Measurements from ENCODE around the gene TAMALIN.

Gene TAMALIN

GRCh38 chr12:52014567-52015530, 8.1 kb downstream of the TAMALIN start:
- DNase-seq, result no peak

DNA sequence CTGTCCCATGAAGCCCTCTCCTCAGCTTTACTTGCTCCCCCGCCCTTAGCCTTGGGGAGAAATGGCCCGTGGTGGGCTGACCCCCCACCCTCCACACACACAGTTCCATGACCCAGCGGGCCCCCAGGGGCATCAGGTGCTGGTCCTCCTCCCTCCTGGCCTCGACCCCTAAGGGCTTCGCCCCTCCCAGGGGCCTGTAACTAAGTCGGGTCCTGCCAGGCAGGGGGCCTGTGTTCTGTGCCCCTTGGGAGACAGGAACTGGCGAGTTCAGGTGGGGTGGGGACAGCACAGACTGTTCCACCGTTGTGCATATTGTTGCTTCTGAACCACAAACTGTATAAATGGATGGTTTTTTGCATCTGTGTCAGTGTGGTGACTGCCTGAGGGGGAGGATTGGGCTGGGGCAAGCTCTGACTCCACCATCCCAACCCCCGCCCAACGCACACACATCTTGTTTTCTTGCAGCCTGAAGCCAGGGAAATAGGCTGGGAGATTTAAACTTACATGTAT, 8.8 kb downstream of the TAMALIN start:
- no peak for DNase-seq

DNA sequence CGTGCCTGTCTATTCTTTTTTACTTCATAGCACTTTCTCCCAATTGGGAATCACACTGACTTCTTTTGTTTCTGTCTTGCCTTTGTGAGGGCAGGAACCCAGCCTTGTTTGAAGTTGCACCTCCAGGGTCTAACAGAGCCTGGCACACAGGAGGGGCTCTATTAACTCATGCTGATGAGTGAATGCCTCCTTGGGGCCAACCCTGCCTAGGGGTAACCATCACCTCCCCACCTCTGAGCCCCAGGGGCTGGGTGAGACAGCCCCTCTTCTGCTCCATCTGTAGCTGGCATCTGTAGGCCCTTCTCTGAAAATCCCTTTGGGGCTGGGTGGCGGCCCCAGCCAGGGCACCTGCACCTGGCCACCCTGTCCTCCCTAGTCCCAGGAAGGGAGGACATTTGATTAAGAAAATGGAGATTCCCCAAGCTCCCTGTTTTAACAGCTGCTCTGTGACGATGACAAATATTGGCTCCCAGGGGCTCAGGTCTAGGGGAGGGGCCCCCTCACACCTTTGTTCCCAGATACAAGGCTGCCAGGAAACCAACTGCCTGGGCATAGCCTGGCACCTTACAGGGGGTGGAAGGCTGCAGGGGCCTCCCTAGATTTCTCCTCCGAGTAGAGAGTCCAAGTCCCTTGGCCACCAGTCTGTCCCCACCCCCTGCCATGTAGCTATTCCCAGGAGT, 11.8 kb downstream of the TAMALIN start:
- DNase-seq, result no peak

DNA sequence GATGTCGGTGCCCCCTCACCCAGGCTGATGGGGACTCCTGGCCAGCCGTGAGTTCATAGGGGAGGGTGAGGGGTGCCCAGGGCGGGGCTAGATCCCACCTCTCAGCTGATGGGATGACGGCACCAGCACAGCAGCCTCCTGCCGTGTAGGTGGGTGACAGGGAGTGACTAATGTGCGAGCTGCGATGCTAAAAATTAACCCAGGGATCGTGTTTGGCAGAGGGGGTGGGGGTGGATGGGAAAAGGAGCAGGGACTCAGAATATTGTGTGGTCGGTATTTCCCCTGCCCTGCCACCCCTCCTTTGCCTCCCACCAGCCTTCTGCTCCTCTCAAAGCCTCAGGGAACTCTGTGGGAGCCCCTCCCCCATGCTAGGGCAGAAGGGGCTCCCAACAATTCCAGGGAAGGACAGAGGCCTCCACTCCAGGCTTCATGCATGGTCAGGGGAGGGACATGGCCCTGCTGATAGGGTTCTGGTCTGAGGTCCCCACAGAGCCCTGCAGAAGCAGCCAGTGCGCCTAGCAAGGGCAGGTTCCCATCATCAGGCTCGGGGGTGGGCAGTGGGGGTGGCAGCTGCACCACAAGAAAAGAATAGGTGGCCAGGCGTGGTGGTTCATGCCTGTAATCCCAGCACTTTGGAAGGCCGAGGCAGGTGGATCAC, 12.5 kb downstream of the TAMALIN start:
- no peak for DNase-seq

- DNase-seq, result no peak
Observed at GRCh38 chr12:52020539-52021336, 14.0 kb downstream of the TAMALIN start.

DNA sequence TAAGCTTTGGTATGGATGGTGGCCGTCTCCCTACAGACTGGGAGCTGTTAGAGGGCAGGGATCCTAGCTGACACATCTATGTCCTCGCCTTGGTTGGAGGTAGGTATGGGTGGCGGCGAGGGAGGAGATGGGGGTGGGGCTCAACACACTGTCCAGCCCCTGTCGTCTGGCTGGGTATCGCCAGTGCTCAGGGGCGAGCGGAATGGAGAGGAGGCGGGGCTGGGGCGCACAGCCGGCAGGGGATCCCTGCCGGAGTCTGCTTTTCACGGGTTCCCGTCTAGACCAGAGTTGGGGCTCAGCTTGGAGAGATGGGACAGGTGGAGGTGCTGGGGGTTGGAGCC, 16.1 kb downstream of the TAMALIN start:
- DNase-seq, result no peak

GRCh38 chr12:52023182-52023975, 16.6 kb downstream of the TAMALIN start:
- DNase-seq, result peak; percentile 64

DNA sequence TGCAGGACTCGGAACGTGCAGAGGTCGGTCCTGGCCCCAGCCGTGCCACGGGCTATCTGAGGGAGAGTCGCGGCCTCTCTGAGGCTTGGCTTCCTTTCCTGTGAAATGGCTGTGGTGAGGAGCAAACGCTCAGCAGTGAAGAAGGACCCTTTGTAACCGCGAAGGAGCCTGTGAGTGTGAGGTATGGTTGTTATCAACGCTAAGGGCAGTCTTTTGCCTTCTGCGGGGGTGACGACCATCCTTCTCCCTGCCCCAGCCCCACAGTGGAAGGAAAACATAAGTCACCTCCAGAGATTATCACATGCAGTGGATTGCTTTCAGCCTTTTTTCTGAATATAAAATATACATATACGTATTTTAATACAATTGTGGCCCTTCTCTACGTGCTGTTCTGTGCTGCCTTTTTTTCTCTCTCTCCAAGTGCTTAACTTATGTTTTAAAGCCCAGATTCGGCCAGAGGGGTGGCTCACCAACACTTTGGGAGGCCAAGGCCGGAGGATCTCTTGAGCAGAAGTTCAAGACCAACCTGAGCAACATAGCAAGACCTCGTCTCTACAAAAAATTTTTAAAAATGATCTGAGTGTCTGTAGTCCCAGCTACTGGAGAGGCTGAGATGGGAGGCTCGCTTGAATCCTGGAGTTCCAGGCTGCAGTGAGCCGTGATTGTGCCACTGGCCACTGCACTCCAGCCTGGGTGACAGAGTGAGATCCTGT, 17.4 kb downstream of the TAMALIN start:
- no peak for DNase-seq

GRCh38 chr12:52024845-52025230, 18.1 kb downstream of the TAMALIN start:
- DNase-seq, result no peak

- DNase-seq, result no peak
Observed at GRCh38 chr12:52026263-52026662, 19.5 kb downstream of the TAMALIN start.

DNA sequence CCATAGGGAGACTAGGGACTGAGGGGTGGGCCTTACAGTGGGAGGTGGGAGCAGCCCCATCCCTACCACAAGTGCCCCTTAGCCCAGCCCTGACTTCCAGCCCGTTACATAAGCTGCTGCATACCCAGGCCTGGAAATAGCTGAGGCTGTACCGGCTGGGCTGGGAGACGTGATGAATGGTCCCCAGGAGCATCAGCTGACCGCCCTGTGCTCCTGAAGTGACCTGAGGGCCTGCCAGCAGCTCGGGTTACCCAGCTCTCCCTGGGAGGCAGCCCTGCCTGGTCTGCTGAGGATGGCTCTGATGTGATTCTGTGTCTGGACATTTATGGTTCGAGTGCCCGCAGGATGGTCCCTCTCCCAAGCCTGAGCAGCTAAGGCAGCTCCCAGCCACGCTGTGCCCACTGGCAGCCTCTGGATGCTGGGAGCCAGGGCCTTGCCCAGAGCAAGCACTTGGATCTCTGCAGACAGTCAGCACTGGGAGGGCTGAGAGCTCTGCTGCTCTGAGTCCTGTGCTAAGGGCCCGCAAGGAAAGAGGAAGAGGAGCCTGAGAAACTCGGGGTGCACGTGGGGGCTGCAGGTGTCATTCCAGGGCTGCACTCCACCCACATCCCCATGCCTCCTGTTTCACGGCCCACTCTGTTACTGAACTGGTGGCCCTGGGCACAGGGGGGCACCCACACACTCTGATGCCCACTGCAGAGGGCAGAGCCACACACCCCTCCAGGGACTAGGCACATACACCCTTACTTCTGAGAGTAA, 20.5 kb downstream of the TAMALIN start:
- no peak for DNase-seq

- no peak for DNase-seq
Observed at GRCh38 chr12:52029685-52030084, 22.9 kb downstream of the TAMALIN start.

DNA sequence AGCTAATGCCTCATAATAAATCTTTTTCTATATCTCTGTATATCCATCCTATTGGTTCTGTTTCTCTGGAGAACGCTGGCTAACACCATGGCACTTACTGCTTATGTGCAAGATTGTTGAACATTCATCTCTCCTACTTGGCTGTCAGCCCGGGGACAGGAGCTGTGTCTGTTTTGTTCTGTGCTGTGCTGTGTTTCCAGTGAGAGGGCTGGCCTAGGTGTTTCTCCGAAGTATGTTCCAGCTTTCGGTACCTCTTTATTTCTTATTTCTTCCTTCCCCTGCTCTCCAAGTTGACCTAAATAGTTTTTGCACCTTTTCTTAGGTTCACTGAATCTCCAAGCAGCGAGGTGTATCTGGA, 25.7 kb downstream of the TAMALIN start:
- no peak for DNase-seq

- peak; percentile 97 for DNase-seq
Observed at GRCh38 chr12:52032804-52033445, 26.2 kb downstream of the TAMALIN start.

- no peak for DNase-seq
Observed at GRCh38 chr12:52033446-52034140, 26.8 kb downstream of the TAMALIN start.

DNA sequence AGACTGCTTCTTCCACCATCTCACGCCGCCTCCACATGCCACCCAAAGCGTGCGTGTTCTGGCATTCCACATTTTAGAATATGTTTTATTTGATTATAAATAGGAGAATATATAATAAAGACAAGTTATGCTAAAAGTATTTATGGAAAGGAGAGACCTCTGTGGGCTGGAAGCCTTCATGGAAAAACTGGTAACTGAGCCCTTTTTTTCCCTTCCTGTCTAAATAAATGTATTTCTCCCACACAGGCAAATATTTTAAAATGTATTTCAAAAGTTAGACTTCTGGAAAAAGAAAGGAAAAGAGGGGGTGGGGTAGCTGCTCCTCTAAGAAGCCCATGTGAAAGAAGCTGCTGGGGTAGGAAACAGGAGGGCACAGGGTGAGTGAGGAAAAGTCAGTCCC, 28.4 kb downstream of the TAMALIN start:
- no peak for DNase-seq

DNA sequence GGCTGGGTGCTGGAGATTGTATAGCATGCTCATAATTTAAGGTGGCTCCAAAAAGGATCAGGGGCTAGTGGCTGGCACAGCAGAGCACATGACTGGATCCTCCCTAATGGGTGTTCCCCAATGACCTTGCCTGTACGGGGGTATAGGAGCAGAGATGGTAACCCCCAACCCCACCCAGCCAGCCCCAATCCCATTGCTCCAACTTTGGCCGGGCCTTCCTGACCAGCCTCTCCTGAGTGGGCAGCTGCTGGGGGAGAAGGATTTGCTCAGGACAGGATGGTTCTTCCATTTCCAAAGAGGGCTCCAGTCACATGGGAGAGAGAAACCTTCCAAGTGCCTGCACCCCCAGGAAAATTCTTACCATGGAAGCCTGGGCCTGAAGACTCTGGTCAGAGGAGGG, 29.2 kb downstream of the TAMALIN start:
- no peak for DNase-seq

DNA sequence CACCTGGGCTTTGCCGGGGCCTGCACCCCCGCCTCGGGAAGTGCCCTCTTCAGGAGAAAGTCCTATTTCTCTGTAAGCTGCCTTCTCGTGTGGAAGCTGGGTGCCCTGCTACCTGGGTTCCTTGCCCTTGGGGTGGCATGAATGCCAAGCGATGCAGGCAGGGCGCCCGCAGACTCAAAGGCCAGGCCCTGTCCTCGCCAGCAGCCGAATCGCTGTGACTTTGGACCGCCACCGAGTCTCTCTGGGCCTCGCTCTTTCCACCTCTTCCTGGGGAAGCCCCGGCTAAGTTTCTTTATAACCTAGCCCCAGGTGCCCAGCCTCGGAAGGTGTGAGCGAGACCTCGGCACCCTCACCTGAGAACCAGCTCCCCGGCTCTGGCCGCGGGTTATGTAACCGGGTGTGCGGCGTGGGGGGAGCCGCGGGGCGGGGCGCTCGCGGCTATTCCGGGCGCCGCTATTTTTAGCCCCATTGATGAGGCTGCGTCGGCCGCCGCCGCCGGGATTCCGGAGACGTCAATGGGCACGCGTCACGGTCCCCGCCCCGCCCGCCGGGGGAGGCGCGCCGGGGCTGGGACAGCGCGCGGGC, 29.9 kb downstream of the TAMALIN start:
- DNase-seq, result peak; percentile 73
